NT2/D1 (cell line): Measurements from ENCODE around the gene CHRND.
A peak's percentile ranks its signal among the peaks of the same experiment; 100 is the strongest.

Experiments used
- DNase-seq: peaks from one replicate; pipeline ENCODE4 v3.0.0-alpha.2; 2011; ENCODE audit warnings: low read depth, low spot score
- H3K27me3 ChIP-seq: 2 replicates; pipeline ENCODE4 v1.6.0; 2011; ENCODE audit warnings: mild to moderate bottlenecking; ENCODE audit not compliant: insufficient read length, insufficient read depth
- H3K36me3 ChIP-seq: 2 replicates; pipeline ENCODE4 v1.6.1; 2011; ENCODE audit warnings: mild to moderate bottlenecking, low read length, mixed read lengths; ENCODE audit not compliant: insufficient read depth, insufficient read length
- H3K4me1 ChIP-seq: 2 replicates; pipeline ENCODE4 v1.5.1; 2011; ENCODE audit not compliant: insufficient read depth, insufficient read length
- H3K4me3 ChIP-seq: 2 replicates; pipeline ENCODE4 v1.5.1; 2011; ENCODE audit warnings: low read depth; ENCODE audit not compliant: insufficient read length
- H3K9ac ChIP-seq: 2 replicates; pipeline ENCODE4 v1.6.0; 2011; ENCODE audit warnings: low read depth; ENCODE audit not compliant: insufficient read length
- H3K9me3 ChIP-seq: 2 replicates; pipeline ENCODE4 v1.5.1; 2011; ENCODE audit warnings: mild to moderate bottlenecking, low read length; ENCODE audit not compliant: insufficient read depth
- SUZ12 ChIP-seq: IDR thresholded peaks from 2 replicates; pipeline ENCODE4 v1.6.1; 2011; ENCODE audit not compliant: insufficient read length, insufficient read depth; ENCODE audit errors: extremely low read depth
- YY1 ChIP-seq: IDR thresholded peaks from 2 replicates; pipeline ENCODE4 v1.6.1; 2011; ENCODE audit not compliant: insufficient read length, insufficient read depth
- ZNF274 ChIP-seq: IDR thresholded peaks from 2 replicates; pipeline ENCODE4 v1.6.1; 2011; ENCODE audit warnings: mild to moderate bottlenecking, low read depth, low read length

The CHRND gene

DNA sequence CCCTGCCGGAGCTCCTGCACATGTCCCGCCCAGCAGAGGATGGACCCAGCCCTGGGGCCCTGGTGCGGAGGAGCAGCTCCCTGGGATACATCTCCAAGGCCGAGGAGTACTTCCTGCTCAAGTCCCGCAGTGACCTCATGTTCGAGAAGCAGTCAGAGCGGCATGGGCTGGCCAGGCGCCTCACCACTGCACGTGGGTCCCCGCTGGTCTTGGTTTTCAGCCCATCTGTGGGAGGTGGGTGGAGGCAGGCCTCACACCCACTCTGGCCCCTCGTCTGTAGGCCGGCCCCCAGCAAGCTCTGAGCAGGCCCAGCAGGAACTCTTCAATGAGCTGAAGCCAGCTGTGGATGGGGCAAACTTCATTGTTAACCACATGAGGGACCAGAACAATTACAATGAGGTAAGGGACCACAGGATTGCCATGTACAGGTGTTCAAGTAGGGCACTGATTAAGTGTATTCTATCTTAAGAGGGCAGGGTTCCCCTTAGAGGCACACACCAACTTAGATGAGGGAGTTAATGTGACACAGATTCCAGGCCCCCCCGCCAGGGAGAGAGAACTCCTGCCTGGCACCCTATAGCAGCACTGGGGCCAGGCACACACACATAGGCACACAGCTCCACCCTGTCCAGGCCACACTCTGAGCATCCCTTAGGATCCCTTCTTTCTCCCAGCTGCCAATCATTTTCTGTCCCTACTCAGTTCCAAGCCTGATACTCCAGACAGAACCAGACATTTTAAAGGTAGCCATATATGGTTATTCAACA is 8.2 kb downstream of the CHRND start:
- H3K4me3 ChIP-seq: no peak overlapping the region
- no peaks in the 10 kb centered on the region for H3K36me3 ChIP-seq
- H3K4me1 ChIP-seq: peaks cover 10% of the 10 kb centered on the region
- H3K9ac ChIP-seq: no peak overlapping the region
- TF ChIP-seq YY1: no peak
- TF ChIP-seq ZNF274: no peak
- no peak for TF ChIP-seq SUZ12
- peaks cover 4% of the 10 kb centered on the region for H3K27me3 ChIP-seq
- H3K9me3 ChIP-seq: peaks cover 10% of the 10 kb centered on the region; the same call in 1 of the 2 replicates
- DNase-seq: no peak

DNA sequence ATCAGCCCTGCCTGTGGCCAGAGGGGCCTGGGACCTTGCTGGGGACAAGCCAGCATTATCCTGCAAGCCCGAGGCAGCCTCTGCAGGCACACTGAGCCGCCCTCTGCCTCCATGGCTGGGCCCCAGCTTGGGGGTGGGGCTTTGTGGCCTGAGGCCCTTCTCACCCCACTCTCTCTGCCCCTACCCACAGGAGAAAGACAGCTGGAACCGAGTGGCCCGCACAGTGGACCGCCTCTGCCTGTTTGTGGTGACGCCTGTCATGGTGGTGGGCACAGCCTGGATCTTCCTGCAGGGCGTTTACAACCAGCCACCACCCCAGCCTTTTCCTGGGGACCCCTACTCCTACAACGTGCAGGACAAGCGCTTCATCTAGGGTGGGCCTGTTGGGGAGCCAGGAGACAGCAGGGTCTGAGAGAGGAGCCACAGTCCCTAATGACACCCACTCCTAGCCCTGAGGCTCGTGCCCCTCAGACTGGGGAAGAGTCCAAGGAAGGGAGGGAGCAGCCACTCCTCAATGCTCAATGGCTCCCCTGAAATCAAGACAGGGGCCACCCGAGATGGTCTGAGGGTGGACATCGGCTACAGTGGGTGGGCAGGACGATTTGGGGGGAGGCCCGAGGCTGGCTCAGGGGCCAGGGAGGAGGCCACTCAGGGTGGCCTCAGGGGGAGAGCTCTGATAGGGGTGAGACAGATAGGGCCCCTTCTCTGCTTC is 9.1 kb downstream of the CHRND start:
- Histone ChIP-seq H3K36me3 (no peaks in the 10 kb centered on the region), H3K9me3 (peaks cover 10% of the 10 kb centered on the region; the same call in 1 of the 2 replicates), H3K4me1 (peaks cover 17% of the 10 kb centered on the region), H3K27me3 (peaks cover 2% of the 10 kb centered on the region), H3K9ac (peak overlapping the region; percentile 43), H3K4me3 (no peak overlapping the region)
- DNase-seq: no peak
- TF ChIP-seq YY1: no peak
- no peak for TF ChIP-seq SUZ12
- no peak for TF ChIP-seq ZNF274

DNA sequence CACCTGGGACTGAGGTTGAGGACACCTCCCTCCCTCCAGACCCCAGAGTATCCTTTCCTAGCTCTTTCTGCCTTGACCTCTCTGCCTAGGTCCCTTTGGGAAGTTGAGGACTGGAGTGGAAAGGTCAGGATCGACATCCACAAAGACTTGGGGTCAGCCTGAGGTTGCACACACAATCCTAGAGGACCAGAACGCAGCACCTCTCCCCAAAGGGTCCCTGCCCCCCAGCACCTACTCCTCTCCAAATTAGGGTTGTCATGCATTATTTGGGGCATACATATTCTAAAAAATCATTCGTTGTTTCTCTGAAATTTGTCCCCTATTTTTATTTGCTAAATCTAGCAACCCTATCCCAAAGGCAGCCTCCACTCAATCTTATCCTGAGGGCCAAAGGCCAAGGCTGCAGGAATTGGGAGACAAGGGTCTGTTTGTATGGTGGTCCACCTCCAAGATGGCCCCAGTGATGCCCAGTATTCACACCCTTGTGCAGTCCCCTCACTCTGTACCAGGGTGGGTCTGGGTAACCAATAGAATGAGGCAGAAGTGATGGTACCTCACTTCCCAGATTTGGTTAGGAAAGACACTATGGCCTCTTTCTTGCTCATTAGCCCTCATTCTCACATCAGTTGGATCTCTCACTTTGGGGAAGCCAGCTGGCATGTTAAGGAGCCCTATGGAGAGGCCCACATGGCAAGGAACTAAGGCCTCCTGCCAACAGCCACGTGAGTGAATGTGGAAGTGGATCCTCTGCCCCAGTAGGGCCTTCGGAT is 10.0 kb downstream of the CHRND start:
- H3K4me3 ChIP-seq: no peak overlapping the region
- peaks cover 10% of the 10 kb centered on the region; the same call in 1 of the 2 replicates for H3K9me3 ChIP-seq
- H3K27me3 ChIP-seq: no peaks in the 10 kb centered on the region
- DNase-seq: no peak
- H3K36me3 ChIP-seq: no peaks in the 10 kb centered on the region
- no peak overlapping the region for H3K9ac ChIP-seq
- H3K4me1 ChIP-seq: peaks cover 20% of the 10 kb centered on the region
- TF ChIP-seq YY1 (no peak), ZNF274 (no peak), SUZ12 (no peak)

DNA sequence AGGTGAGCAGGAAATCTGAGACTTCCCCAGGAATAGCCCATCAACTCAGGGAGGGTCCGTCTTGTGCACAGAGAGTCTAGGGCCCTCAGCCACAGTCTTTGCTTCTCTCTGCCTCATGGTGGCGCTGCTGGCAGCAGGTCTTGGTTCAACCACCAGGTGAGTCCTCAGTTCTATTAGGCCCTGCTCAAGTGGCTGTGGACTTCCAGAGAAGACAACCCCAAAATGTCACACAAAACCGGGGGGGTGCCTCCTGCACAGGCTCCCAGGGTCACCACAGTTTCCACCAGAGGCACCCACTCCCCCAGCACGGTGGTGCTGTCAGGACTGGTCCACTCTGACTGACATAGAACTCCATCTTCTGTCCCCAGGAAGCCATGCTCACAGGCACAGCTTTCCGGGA is 11.1 kb downstream of the CHRND start:
- H3K4me3 ChIP-seq: no peak overlapping the region

DNA sequence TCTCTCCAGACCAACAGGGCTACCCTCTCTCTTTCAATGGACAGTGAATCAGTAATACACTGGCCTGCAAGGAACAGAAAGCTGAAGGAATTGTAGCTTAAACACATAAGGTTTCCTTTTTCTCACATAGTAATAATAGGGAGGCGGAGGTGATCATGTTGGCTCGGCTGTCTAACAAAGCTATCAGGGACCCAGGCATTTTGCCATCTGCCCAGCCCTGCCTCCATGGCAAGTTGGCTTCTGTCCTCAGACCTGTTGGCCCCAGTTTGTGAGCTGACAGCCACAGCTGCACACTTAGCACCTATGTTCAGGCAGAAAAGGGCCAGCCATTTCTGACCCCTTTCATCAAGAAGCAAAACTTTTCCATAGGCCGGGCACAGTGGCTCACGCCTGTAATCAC is 11.5 kb downstream of the CHRND start:
- Histone ChIP-seq H3K27me3 (no peaks in the 10 kb centered on the region), H3K4me3 (no peak overlapping the region), H3K9me3 (peaks cover 10% of the 10 kb centered on the region; the same call in 1 of the 2 replicates)

More for the DNA sequence above, 11.1 kb downstream of the CHRND start:
- TF ChIP-seq ZNF274: no peak
- Histone ChIP-seq H3K9ac (no peak overlapping the region), H3K9me3 (peaks cover 10% of the 10 kb centered on the region; the same call in 1 of the 2 replicates), H3K27me3 (no peaks in the 10 kb centered on the region), H3K4me1 (peaks cover 20% of the 10 kb centered on the region), H3K36me3 (no peaks in the 10 kb centered on the region)
- DNase-seq: no peak

DNA sequence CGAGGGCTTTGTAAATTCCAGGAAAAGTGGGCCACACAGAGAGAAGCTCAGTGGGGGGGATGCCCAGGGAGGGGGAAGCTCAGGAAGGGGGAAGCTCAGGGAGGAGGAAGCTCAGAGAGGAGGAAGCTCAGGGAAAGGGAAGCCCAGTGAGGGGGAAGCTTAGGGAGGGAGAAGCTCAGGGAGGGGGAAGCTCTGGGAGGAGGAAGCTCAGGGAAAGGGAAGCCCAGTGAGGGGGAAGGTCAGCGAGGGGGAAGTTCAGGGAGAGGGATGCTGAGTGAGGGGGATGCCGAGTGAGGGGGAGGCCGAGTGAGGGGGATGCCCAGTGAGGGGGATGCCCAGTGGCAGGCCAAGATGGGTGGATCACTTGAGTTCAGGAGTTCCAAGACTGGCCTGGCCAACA is 12.7 kb downstream of the CHRND start:
- Histone ChIP-seq H3K4me3 (no peak overlapping the region), H3K9me3 (peaks cover 10% of the 10 kb centered on the region; the same call in 1 of the 2 replicates), H3K9ac (no peak overlapping the region), H3K36me3 (peaks cover 6% of the 10 kb centered on the region), H3K4me1 (peaks cover 20% of the 10 kb centered on the region), H3K27me3 (no peaks in the 10 kb centered on the region)
- TF ChIP-seq SUZ12 (no peak), YY1 (no peak), ZNF274 (no peak)
- no peak for DNase-seq

More for the DNA sequence above, 11.5 kb downstream of the CHRND start:
- DNase-seq: no peak
- H3K36me3 ChIP-seq: no peaks in the 10 kb centered on the region
- TF ChIP-seq YY1 (no peak), SUZ12 (no peak), ZNF274 (no peak)
- peaks cover 20% of the 10 kb centered on the region for H3K4me1 ChIP-seq
- no peak overlapping the region for H3K9ac ChIP-seq
